Natural killer cell (primary cell): ENCODE results near the gene APRT. TPM values are rescaled to one million over a fixed set of nuclear protein-coding genes. Genes with fewer than 3 reads are reported as not detected.

Experiments used
- ATAC-seq, 3 donors: fragments of 150-1000 bp in 2 of 3; fragments of 200-7000 bp in 1 of 3; cut with Tn5 transposase; 1 replicate in 1 of 3; 2 replicates in 2 of 3; pipeline ENCODE4 v1.10.0; 2021; ENCODE audit warnings: mild to moderate bottlenecking in 2 of 3, moderate library complexity in 2 of 3
- DNase-seq, 2 donors: peaks; one replicate each; pipeline versions ENCODE4 v3.0.0 to v3.0.0-alpha.2; 2013 to 2021; ENCODE audit warnings: mixed read lengths in 1 of 2
- H3K27ac ChIP-seq: one replicate; pipeline ENCODE4 v1.5.1; 2013; ENCODE audit warnings: mild to moderate bottlenecking, low read length
- H3K27me3 ChIP-seq: one replicate; pipeline ENCODE4 v1.6.1; 2013; ENCODE audit warnings: low read length; ENCODE audit not compliant: control insufficient read depth, insufficient read depth
- H3K36me3 ChIP-seq: one replicate; pipeline ENCODE4 v1.6.1; 2013; ENCODE audit warnings: low read length; ENCODE audit not compliant: control insufficient read depth, insufficient read depth
- H3K4me1 ChIP-seq: one replicate; pipeline ENCODE4 v1.6.1; 2013; ENCODE audit warnings: low read length; ENCODE audit not compliant: control insufficient read depth, insufficient read depth
- H3K4me3 ChIP-seq: one replicate; pipeline ENCODE4 v1.5.1; 2013; ENCODE audit warnings: low read length
- H3K9me3 ChIP-seq: one replicate; pipeline ENCODE4 v1.6.1; 2013; ENCODE audit warnings: low read length; ENCODE audit not compliant: control insufficient read depth, insufficient read depth
- H3K27ac Mint-ChIP-seq, 2 donors: one replicate each; pipeline ENCODE4 v1.8.0; 2022; ENCODE audit warnings: mild to moderate bottlenecking in 2 of 2, mixed read lengths in 2 of 2, moderate library complexity in 1 of 2
- H3K27me3 Mint-ChIP-seq, 2 donors: one replicate each; pipeline ENCODE4 v1.8.0; 2022; ENCODE audit warnings: low read depth in 2 of 2, mixed read lengths in 2 of 2
- H3K36me3 Mint-ChIP-seq: one replicate; pipeline ENCODE4 v1.8.0; 2022; ENCODE audit warnings: mixed read lengths
- H3K4me1 Mint-ChIP-seq, 2 donors: one replicate each; pipeline ENCODE4 v1.8.0; 2022; ENCODE audit warnings: mixed read lengths in 2 of 2
- H3K4me3 Mint-ChIP-seq: one replicate; pipeline ENCODE4 v1.8.0; 2022; ENCODE audit warnings: mild to moderate bottlenecking, moderate library complexity, mixed read lengths
- H3K9me3 Mint-ChIP-seq, 2 donors: one replicate each; pipeline ENCODE4 v1.8.0; 2022; ENCODE audit warnings: mixed read lengths in 2 of 2
- WGBS: methylation state at CpG from one replicate; pipeline ENCODE4 v1.1.7; 2013; ENCODE audit warnings: missing lambda C conversion rate; ENCODE audit not compliant: insufficient coverage; 5-methylcytosine and 5-hydroxymethylcytosine counted together
- intact Hi-C: fragments of 100-400 bp; cut with micrococcal nuclease; formaldehyde crosslinking; loops from one replicate; pipeline ENCODE4 v1.14.2; 2022
- total RNA-seq, 4 donors: library from RNA; stranded (reverse); fragments of 120-200 nt in 1 of 4; gene quantifications; one replicate each; pipeline versions ENCODE4 v1.2.3 to v1.2.4, GENCODE V29; 2013 to 2022
- TF ChIP-seq, protein P1 (sequence below): fragments of 200-600 bp; IDR thresholded peaks from one replicate; pipeline ENCODE4 v1.8.0; 2022; ENCODE audit warnings: antibody characterized with exemption

Gene APRT
- total RNA-seq, 3 donors from 2014 or later (not counting 1 experiment from before 2014, with no cell fraction given) = 118 to 123 (median 120) TPM

DNA sequence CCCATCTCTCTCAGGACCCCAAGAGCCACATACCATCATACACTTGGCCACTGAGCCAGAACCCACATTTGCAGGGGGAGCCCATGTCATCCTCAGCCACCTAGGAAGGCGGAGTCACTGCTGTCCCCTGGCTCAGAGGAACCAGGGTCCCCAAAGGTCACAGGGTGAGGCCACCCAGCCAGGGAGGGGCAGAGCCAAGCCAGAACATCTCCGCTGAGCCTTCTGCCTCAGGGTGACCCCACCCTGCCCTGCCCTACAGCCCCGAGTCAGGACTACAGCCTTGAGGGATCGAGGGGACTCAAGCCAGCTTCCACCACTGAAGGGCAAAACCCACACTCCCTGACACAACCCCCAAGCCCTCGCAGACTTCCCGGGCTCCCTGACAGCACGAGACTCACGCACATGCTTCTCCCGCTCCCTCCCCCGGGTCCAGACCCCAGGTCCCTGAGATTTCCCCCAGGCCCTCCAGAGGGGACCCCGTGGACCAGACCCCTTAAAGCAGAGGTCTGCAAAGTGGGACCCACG lies 44.1 kb downstream of the APRT start:
- Mint-ChIP-seq H3K27ac (peak overlapping the region in 1 of 2 donors; percentile 47), H3K4me1 (peaks cover 34 to 42% of the 10 kb centered on the region in 2 donors), H3K4me3 (no peak overlapping the region), H3K9me3 (no peaks in the 10 kb centered on the region), H3K27me3 (no peaks in the 10 kb centered on the region), H3K36me3 (no peaks in the 10 kb centered on the region)
- intact Hi-C loops = no loop called here
- TF ChIP-seq, protein P1, sequence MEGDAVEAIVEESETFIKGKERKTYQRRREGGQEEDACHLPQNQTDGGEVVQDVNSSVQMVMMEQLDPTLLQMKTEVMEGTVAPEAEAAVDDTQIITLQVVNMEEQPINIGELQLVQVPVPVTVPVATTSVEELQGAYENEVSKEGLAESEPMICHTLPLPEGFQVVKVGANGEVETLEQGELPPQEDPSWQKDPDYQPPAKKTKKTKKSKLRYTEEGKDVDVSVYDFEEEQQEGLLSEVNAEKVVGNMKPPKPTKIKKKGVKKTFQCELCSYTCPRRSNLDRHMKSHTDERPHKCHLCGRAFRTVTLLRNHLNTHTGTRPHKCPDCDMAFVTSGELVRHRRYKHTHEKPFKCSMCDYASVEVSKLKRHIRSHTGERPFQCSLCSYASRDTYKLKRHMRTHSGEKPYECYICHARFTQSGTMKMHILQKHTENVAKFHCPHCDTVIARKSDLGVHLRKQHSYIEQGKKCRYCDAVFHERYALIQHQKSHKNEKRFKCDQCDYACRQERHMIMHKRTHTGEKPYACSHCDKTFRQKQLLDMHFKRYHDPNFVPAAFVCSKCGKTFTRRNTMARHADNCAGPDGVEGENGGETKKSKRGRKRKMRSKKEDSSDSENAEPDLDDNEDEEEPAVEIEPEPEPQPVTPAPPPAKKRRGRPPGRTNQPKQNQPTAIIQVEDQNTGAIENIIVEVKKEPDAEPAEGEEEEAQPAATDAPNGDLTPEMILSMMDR = no peak
- no peak overlapping the region for H3K27ac ChIP-seq
- H3K4me1 ChIP-seq = peaks cover 75% of the 10 kb centered on the region
- WGBS = 83% methylated on average over 12 of the region's 12 CpGs
- no peak overlapping the region for H3K4me3 ChIP-seq
- H3K9me3 ChIP-seq = no peaks in the 10 kb centered on the region
- ATAC-seq (no peak), DNase-seq (no peak)
- H3K36me3 ChIP-seq = peaks cover 9% of the 10 kb centered on the region
- H3K27me3 ChIP-seq = no peaks in the 10 kb centered on the region

DNA sequence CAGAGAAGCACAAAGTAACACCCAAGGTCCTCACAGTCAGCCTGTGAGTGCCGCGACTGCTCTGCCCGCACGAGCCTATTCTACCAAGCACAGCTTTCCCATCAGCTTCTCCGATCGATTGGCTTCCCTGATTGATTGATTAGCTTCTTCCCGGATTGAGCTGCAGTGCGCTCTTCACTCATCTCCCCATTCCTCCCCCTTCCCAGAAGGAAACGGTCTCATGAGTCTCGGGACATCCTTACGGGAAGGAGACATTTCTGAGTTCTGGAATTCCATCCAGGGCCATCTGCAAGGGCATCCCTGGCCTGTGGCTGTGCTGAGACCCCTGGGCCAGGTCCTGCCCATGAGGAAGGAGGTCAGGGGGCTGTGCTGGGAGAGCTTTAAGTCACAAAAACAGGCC lies 44.8 kb downstream of the APRT start:
- Histone ChIP-seq H3K36me3 (peaks cover 9% of the 10 kb centered on the region), H3K27me3 (no peaks in the 10 kb centered on the region), H3K4me1 (peaks cover 71% of the 10 kb centered on the region), H3K4me3 (no peak overlapping the region), H3K27ac (no peak overlapping the region), H3K9me3 (no peaks in the 10 kb centered on the region)
- intact Hi-C loops = no loop called here
- H3K27ac Mint-ChIP-seq = peak overlapping the region; percentile 45 to 47
- no peaks in the 10 kb centered on the region for H3K27me3 Mint-ChIP-seq
- DNase-seq = no peak
- no peaks in the 10 kb centered on the region for H3K9me3 Mint-ChIP-seq
- no peak overlapping the region for H3K4me3 Mint-ChIP-seq
- peaks cover 34 to 42% of the 10 kb centered on the region in 2 donors for H3K4me1 Mint-ChIP-seq
- 94% methylated on average over 11 of the region's 11 CpGs for WGBS
- H3K36me3 Mint-ChIP-seq = no peaks in the 10 kb centered on the region
- no peak for ATAC-seq
- TF ChIP-seq, protein P1 = no peak

DNA sequence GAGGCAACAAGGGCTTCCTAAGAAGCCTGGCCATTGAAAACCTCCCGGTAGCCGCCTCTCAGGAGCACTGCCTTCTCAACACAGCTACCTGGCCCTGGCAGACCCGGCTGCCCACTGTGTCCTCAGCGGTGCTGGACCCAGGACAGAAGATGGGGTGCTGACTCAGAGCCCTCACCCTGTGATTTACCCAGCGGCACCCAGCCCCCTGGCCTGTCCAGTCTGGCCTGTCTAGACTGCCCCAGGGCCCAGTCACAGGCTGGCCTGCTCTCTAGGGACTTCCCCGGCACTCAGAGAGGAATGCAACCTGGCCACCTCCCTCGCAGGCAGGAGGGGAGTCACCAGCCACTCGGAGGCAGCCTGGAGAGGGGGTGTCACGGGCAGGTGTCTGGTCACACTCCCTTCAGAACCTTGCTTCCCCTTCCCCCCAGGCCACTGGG lies 46.8 kb downstream of the APRT start:
- no peaks in the 10 kb centered on the region for H3K27me3 ChIP-seq
- H3K27ac Mint-ChIP-seq = no peak overlapping the region
- no peak overlapping the region for H3K4me3 Mint-ChIP-seq
- H3K4me1 ChIP-seq = peaks cover 59% of the 10 kb centered on the region
- WGBS = 94% methylated on average over 7 of the region's 9 CpGs
- H3K27ac ChIP-seq = no peak overlapping the region
- H3K36me3 ChIP-seq = peaks cover 9% of the 10 kb centered on the region
- H3K9me3 ChIP-seq = no peaks in the 10 kb centered on the region
- ATAC-seq = no peak
- no peaks in the 10 kb centered on the region for H3K27me3 Mint-ChIP-seq
- intact Hi-C loops = no loop called here
- no peaks in the 10 kb centered on the region for H3K9me3 Mint-ChIP-seq
- TF ChIP-seq, protein P1 = no peak
- H3K4me3 ChIP-seq = no peak overlapping the region
- no peaks in the 10 kb centered on the region for H3K36me3 Mint-ChIP-seq
- no peak for DNase-seq
- H3K4me1 Mint-ChIP-seq = peaks cover 24 to 28% of the 10 kb centered on the region in 2 donors

DNA sequence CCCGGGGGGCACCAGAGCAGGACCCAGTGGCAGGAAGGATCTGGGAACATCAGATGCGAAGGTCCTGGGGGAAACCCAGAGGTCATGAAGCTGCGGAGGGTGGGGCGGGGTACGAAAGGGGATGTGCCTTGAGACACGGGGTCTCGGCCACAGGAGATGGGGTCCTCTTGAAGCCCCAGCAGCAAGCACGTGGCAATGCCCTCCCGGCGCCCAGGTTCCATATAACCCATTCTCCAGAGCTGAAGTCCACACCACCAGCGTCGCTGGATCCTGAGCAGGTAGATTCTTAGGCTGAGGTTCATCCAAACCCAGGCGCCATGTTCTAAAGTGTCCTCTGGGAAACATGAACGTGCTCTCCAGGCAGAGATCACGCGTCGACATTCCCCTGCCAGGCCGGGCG lies 47.6 kb downstream of the APRT start:
- TF ChIP-seq, protein P1 = no peak
- DNase-seq = no peak
- no peaks in the 10 kb centered on the region for H3K9me3 Mint-ChIP-seq
- no peak overlapping the region for H3K4me3 Mint-ChIP-seq
- no peaks in the 10 kb centered on the region for H3K36me3 Mint-ChIP-seq
- H3K27ac Mint-ChIP-seq = no peak overlapping the region
- Histone ChIP-seq H3K4me1 (peaks cover 59% of the 10 kb centered on the region), H3K27me3 (no peaks in the 10 kb centered on the region), H3K9me3 (no peaks in the 10 kb centered on the region), H3K36me3 (peaks cover 9% of the 10 kb centered on the region), H3K4me3 (no peak overlapping the region), H3K27ac (no peak overlapping the region)
- intact Hi-C loops = no loop called here
- WGBS = 97% methylated on average over 19 of the region's 19 CpGs
- no peaks in the 10 kb centered on the region for H3K27me3 Mint-ChIP-seq
- peaks cover 20 to 26% of the 10 kb centered on the region in 2 donors for H3K4me1 Mint-ChIP-seq
- no peak for ATAC-seq
